Stimulated activated CD8-positive, alpha-beta memory T cell treated with anti-CD3 and anti-CD28 coated beads, Interleukin-15, amount 100 ng/mL, for 48 hours (primary cell): ENCODE measurements around the gene KRTAP5-7.
A peak's percentile ranks its signal among the peaks of the same experiment; 100 is the strongest.
"Not testable (repeated sequence)": the region's sequence is repeated elsewhere in the genome, so short reads cannot be mapped to it uniquely, and the experiment has no call there.

ENCODE experiments used
- DNase-seq, 2 donors: peaks; one replicate each; pipeline ENCODE4 v3.0.0-alpha.2; 2020; ENCODE audit warnings: low read depth in 2 of 2

Gene KRTAP5-7

GRCh38 chr11:71526796-71527575, at the start of gene KRTAP5-7:
Gene KRTAP5-7 (plus strand): TSS chr11:71527267. CDS start chr11:71527301, 34 bp downstream.
- not testable (repeated sequence) for DNase-seq

- DNase-seq, result no peak
These were observed 49.2 kb upstream of the KRTAP5-7 start for GRCh38 chr11:71477641-71478527.

- DNase-seq, result no peak
These were observed 48.6 kb upstream of the KRTAP5-7 start for GRCh38 chr11:71478528-71478840.

GRCh38 chr11:71481101-71481960, 45.7 kb upstream of the KRTAP5-7 start:
- DNase-seq, result no peak

GRCh38 chr11:71482216-71482615, 44.9 kb upstream of the KRTAP5-7 start:
- no peak for DNase-seq

GRCh38 chr11:71482746-71483364, 44.2 kb upstream of the KRTAP5-7 start:
- no peak for DNase-seq

- DNase-seq, result no peak
These were observed 43.4 kb upstream of the KRTAP5-7 start for GRCh38 chr11:71483692-71484091.

GRCh38 chr11:71484248-71485062, 42.6 kb upstream of the KRTAP5-7 start:
- no peak for DNase-seq

- DNase-seq, result no peak
These were observed 42.0 kb upstream of the KRTAP5-7 start for GRCh38 chr11:71485063-71485399.

GRCh38 chr11:71485466-71485865, 41.6 kb upstream of the KRTAP5-7 start:
- no peak for DNase-seq

- no peak for DNase-seq
These were observed 40.7 kb upstream of the KRTAP5-7 start for GRCh38 chr11:71486320-71486719.

GRCh38 chr11:71488681-71489270, 38.3 kb upstream of the KRTAP5-7 start:
- no peak for DNase-seq

GRCh38 chr11:71489311-71490043, 37.6 kb upstream of the KRTAP5-7 start:
- DNase-seq, result peak; percentile 47 to 66

GRCh38 chr11:71490044-71490730, 36.9 kb upstream of the KRTAP5-7 start:
- no peak for DNase-seq

GRCh38 chr11:71490731-71491390, 36.2 kb upstream of the KRTAP5-7 start:
- no peak for DNase-seq

- no peak for DNase-seq
These were observed 35.5 kb upstream of the KRTAP5-7 start for GRCh38 chr11:71491531-71491930.

GRCh38 chr11:71491940-71492339, 35.1 kb upstream of the KRTAP5-7 start:
- DNase-seq, result no peak
